ENCODE data around the gene TFF3. TPM values are rescaled to one million over a fixed set of nuclear protein-coding genes. Genes with fewer than 3 reads are reported as not detected.

TFF3 gene
- polyA plus RNA-seq, 3 donors: 0.07 TPM; not detected in 2

DNA sequence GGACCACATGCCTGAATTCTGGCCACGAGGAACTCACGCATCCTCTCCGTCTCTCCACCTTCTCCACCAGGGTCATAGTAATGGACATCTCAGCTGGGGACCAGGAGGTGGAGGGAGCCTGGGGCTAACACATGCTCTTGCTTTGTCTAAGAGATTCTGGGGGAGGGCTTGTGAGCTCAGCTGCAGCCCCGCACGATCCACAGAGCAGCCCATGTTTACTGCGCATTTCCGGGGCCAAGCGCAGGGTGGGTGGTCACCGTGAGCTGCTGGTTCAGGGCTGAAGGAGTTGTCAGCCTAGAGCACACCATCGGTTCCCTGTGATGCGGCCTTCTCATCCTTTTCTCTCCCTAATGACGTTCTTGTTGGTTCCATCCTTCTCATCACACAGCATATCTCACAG is 43.1 kb upstream of the TFF3 start:
- Histone ChIP-seq H3K4me3 (replicated peaks in 1 of 3; ENCODE audit: low read depth in 2 of 3, low read length in 3 of 3) (no peak overlapping the region), H3K27me3 (ENCODE audit: control insufficient read depth in 2 of 2, insufficient read depth in 2 of 2, low read length in 2 of 2) (no peaks in the 10 kb centered on the region), H3K4me1 (ENCODE audit: control insufficient read depth in 1 of 2, insufficient read depth in 2 of 2, low read length in 2 of 2) (no peaks in the 10 kb centered on the region), H3K4me2 (replicated peaks; ENCODE audit: extremely low read depth, low read length, poor library complexity, severe bottlenecking) (no peak overlapping the region), H3K79me2 (ENCODE audit: insufficient read depth, low read length) (no peaks in the 10 kb centered on the region), H3K9ac (ENCODE audit: insufficient read depth, low read length, poor library complexity, severe bottlenecking) (no peak overlapping the region), H4K20me1 (ENCODE audit: insufficient read depth, low read length) (no peaks in the 10 kb centered on the region), H3K36me3 (replicated peaks in 1 of 2; ENCODE audit: control insufficient read depth in 1 of 2, insufficient read depth in 2 of 2, low read length in 2 of 2) (no peaks in the 10 kb centered on the region), H3K27ac (ENCODE audit: low read depth in 1 of 2, low read length in 2 of 2) (no peak overlapping the region), H3K9me3 (replicated peaks in 1 of 2; ENCODE audit: control insufficient read depth in 1 of 2, insufficient read depth in 1 of 2, low read length in 2 of 2) (peaks cover 3 to 17% of the 10 kb centered on the region in 2 donors), H2AFZ (ENCODE audit: insufficient read depth, low read depth, low read length, poor library complexity, severe bottlenecking) (no peak overlapping the region)
- H3K9me3 Mint-ChIP-seq: peaks cover 4 to 29% (median 18%) of the 10 kb centered on the region in 7 donors
- H3K36me3 Mint-ChIP-seq: no peaks in the 10 kb centered on the region
- 95% methylated on average over 7 of the region's 12 CpGs for WGBS (ENCODE audit: insufficient coverage)
- DNase-seq: no peak
- no peak overlapping the region for H3K4me3 Mint-ChIP-seq
- no peak overlapping the region for H3K27ac Mint-ChIP-seq
- peaks cover 4 to 10% (median 6%) of the 10 kb centered on the region in 3 donors for H3K27me3 Mint-ChIP-seq (ENCODE audit: low read depth in 3 of 3)
- intact Hi-C loops (cut with micrococcal nuclease): no loop called here
- no peak for TF ChIP-seq CTCF (IDR thresholded peaks at IDR 0.05)
- no peaks in the 10 kb centered on the region for H3K4me1 Mint-ChIP-seq

GRCh38 chr21:42357307-42357706 is 42.1 kb upstream of the TFF3 start:
- no peak overlapping the region for H3K27ac Mint-ChIP-seq
- no peak overlapping the region for H3K27ac ChIP-seq (ENCODE audit: low read depth in 1 of 2, low read length in 2 of 2)
- no peaks in the 10 kb centered on the region for H3K27me3 ChIP-seq (ENCODE audit: control insufficient read depth in 2 of 2, insufficient read depth in 2 of 2, low read length in 2 of 2)
- peaks cover 3 to 17% of the 10 kb centered on the region in 2 donors for H3K9me3 ChIP-seq (replicated peaks in 1 of 2; ENCODE audit: control insufficient read depth in 1 of 2, insufficient read depth in 1 of 2, low read length in 2 of 2)
- H3K4me3 ChIP-seq (replicated peaks in 1 of 3; ENCODE audit: low read depth in 2 of 3, low read length in 3 of 3): no peak overlapping the region
- H3K79me2 ChIP-seq (ENCODE audit: insufficient read depth, low read length): no peaks in the 10 kb centered on the region
- no peaks in the 10 kb centered on the region for H3K4me1 ChIP-seq (ENCODE audit: control insufficient read depth in 1 of 2, insufficient read depth in 2 of 2, low read length in 2 of 2)
- no peaks in the 10 kb centered on the region for H3K36me3 ChIP-seq (replicated peaks in 1 of 2; ENCODE audit: control insufficient read depth in 1 of 2, insufficient read depth in 2 of 2, low read length in 2 of 2)
- H3K4me2 ChIP-seq (replicated peaks; ENCODE audit: extremely low read depth, low read length, poor library complexity, severe bottlenecking): no peak overlapping the region
- no peaks in the 10 kb centered on the region for H3K4me1 Mint-ChIP-seq
- H3K27me3 Mint-ChIP-seq (ENCODE audit: low read depth in 3 of 3): peaks cover 6 to 8% (median 6%) of the 10 kb centered on the region in 3 donors
- no peaks in the 10 kb centered on the region for H3K36me3 Mint-ChIP-seq
- no peak overlapping the region for H2AFZ ChIP-seq (ENCODE audit: insufficient read depth, low read depth, low read length, poor library complexity, severe bottlenecking)
- TF ChIP-seq CTCF (IDR thresholded peaks at IDR 0.05): no peak
- WGBS (ENCODE audit: insufficient coverage): no CpG with 5 or more reads among the region's 3 CpGs
- H3K4me3 Mint-ChIP-seq: no peak overlapping the region
- H3K9ac ChIP-seq (ENCODE audit: insufficient read depth, low read length, poor library complexity, severe bottlenecking): no peak overlapping the region
- peaks cover 4 to 29% (median 18%) of the 10 kb centered on the region in 7 donors for H3K9me3 Mint-ChIP-seq
- H4K20me1 ChIP-seq (ENCODE audit: insufficient read depth, low read length): no peaks in the 10 kb centered on the region
- intact Hi-C loops (cut with micrococcal nuclease): no loop called here
- no peak for DNase-seq
